K562 (cell line): ENCODE data around the gene RO60. TPM values are rescaled to one million over a fixed set of nuclear protein-coding genes. Genes with fewer than 3 reads are reported as not detected.

Source experiments
- BDP1 ChIP-seq: IDR thresholded peaks from 3 replicates; pipeline ENCODE4 v1.6.1; 2011; ENCODE audit not compliant: insufficient read length, insufficient read depth
- CHD4 ChIP-seq: fragments of 200-600 bp; sonication (generic); IDR thresholded peaks from 3 replicates; pipeline ENCODE4 v1.6.1; 2012; ENCODE audit warnings: low read depth, mild to moderate bottlenecking, mixed read lengths, low read length, inconsistent platforms; ENCODE audit not compliant: insufficient read depth, insufficient replicate concordance, poor library complexity, severe bottlenecking
- EP300 ChIP-seq: IDR thresholded peaks from 2 replicates; pipeline ENCODE4 v1.6.1; 2012; ENCODE audit warnings: low read length, improper control_type of control experiment
- ERF ChIP-seq: fragments of 450-650 bp; formaldehyde crosslinking; IDR thresholded peaks from 2 replicates; pipeline ENCODE4 v1.4.0; 2020; ENCODE audit warnings: mild to moderate bottlenecking, mixed read lengths
- FOXM1 ChIP-seq, 2 experiments: fragments of 450-650 bp in 1 of 2; sonication (generic) in 1 of 2; formaldehyde crosslinking in 1 of 2; IDR thresholded peaks; 2 replicates each; pipeline versions ENCODE4 v1.6.1 to v1.9.0; 2017 to 2022; ENCODE audit warnings: low read depth in 2 of 2, mild to moderate bottlenecking in 2 of 2, missing genetic modification reagents in 1 of 2, moderate library complexity in 1 of 2
- FOXP1 ChIP-seq: sonication (generic); formaldehyde crosslinking; IDR thresholded peaks from 2 replicates; pipeline ENCODE4 v1.8.0; 2022; ENCODE audit warnings: mild to moderate bottlenecking, missing genetic modification reagents
- GATA2 ChIP-seq: sonication (generic); formaldehyde crosslinking; IDR thresholded peaks from 2 replicates; pipeline ENCODE4 v1.4.0; 2020; ENCODE audit warnings: mild to moderate bottlenecking, missing genetic modification reagents
- HDAC1 ChIP-seq, 2 experiments: fragments of 450-650 bp; IDR thresholded peaks; 2 replicates each; pipeline ENCODE4 v1.6.1; 2016 to 2017; ENCODE audit warnings: inconsistent platforms in 1 of 2, mild to moderate bottlenecking in 1 of 2, moderate library complexity in 1 of 2
- KLF1 ChIP-seq: fragments of 450-650 bp; IDR thresholded peaks from 2 replicates; pipeline ENCODE4 v1.6.1; 2016; ENCODE audit warnings: missing genetic modification characterization, missing compliant biosample characterization
- NEUROD1 ChIP-seq: fragments of 150-350 bp; IDR thresholded peaks from 2 replicates; pipeline ENCODE4 v1.6.1; 2014; ENCODE audit warnings: borderline replicate concordance, low read length, low read depth; ENCODE audit not compliant: partially characterized antibody
- PPARD ChIP-seq: fragments of 250-450 bp; sonication (Bioruptor Pico); IDR thresholded peaks from 2 replicates; pipeline ENCODE4 v1.8.0; 2022; ENCODE audit warnings: inconsistent platforms, mild to moderate bottlenecking, moderate library complexity
- ZKSCAN8 ChIP-seq: fragments of 200-800 bp; sonication (Bioruptor generic); IDR thresholded peaks from 2 replicates; pipeline ENCODE4 v1.6.1; 2016; ENCODE audit warnings: missing genetic modification characterization, missing compliant biosample characterization
- ZNF197 ChIP-seq: fragments of 200-800 bp; sonication (Bioruptor generic); IDR thresholded peaks from 2 replicates; pipeline ENCODE4 v1.6.1; 2016; ENCODE audit warnings: low read depth, missing genetic modification characterization, missing compliant biosample characterization
- ZNF263 ChIP-seq: sonication (generic); formaldehyde crosslinking; IDR thresholded peaks from 2 replicates; pipeline ENCODE4 v1.8.0; 2022; ENCODE audit warnings: mild to moderate bottlenecking, missing genetic modification reagents, borderline replicate concordance
- polyA plus RNA-seq, 8 experiments: library from polyadenylated mRNA; depleted of rRNA in 4 of 8; stranded (reverse) in 5 of 8; unstranded in 3 of 8; fragments of >200 nt; fragmentation: Nextera tagmentation in 2 of 8; fragmentation: Illumina TruSeq in 1 of 8; extraction: Ambion mirVana in 2 of 8; extraction: Trizol in 1 of 8; gene quantifications; 2 replicates each; pipeline versions ENCODE4 v1.2.1 to v1.2.3, GENCODE V29; 2011 to 2014; ENCODE audit warnings: inconsistent platforms in 1 of 8, missing spikeins in 1 of 8
- total RNA-seq, 7 experiments: library from RNA; depleted of rRNA in 6 of 7; stranded (reverse); fragments of >200 nt in 6 of 7; fragmentation: Illumina TruSeq in 2 of 7; extraction: Trizol in 2 of 7; gene quantifications; 2 replicates each; pipeline versions ENCODE4 v1.2.1 to v1.2.3, GENCODE V29; 2011 to 2021; ENCODE audit warnings: low replicate concordance in 1 of 7
- TF ChIP-seq, protein P1 (sequence below): fragments of 450-650 bp; formaldehyde crosslinking; conservative IDR thresholded peaks from 2 replicates; pipeline ENCODE4 v1.4.0; 2022; ENCODE audit warnings: mild to moderate bottlenecking, missing genetic modification characterization
- TF ChIP-seq, protein P2 (sequence below): sonication (generic); formaldehyde crosslinking; IDR thresholded peaks from 2 replicates; pipeline ENCODE4 v1.8.1; 2022; ENCODE audit warnings: missing genetic modification reagents
- TF ChIP-seq, protein P3 (sequence below): sonication (generic); formaldehyde crosslinking; IDR thresholded peaks from 2 replicates; pipeline ENCODE4 v1.8.0; 2022; ENCODE audit warnings: mild to moderate bottlenecking, missing genetic modification reagents
- TF ChIP-seq, protein P4 (sequence below): sonication (generic); formaldehyde crosslinking; IDR thresholded peaks from 2 replicates; pipeline ENCODE4 v1.5.0; 2020; ENCODE audit warnings: missing genetic modification reagents
- TF ChIP-seq, protein P5 (sequence below): sonication (generic); formaldehyde crosslinking; IDR thresholded peaks from 2 replicates; pipeline ENCODE4 v1.8.1; 2023; ENCODE audit warnings: mild to moderate bottlenecking, missing genetic modification reagents

The RO60 gene
- total and polyA plus RNA-seq, 9 of the 15 experiments (the other 6 are each of a cell fraction or from before 2014, with no cell fraction given): 24.9 to 187 (median 101) TPM

DNA sequence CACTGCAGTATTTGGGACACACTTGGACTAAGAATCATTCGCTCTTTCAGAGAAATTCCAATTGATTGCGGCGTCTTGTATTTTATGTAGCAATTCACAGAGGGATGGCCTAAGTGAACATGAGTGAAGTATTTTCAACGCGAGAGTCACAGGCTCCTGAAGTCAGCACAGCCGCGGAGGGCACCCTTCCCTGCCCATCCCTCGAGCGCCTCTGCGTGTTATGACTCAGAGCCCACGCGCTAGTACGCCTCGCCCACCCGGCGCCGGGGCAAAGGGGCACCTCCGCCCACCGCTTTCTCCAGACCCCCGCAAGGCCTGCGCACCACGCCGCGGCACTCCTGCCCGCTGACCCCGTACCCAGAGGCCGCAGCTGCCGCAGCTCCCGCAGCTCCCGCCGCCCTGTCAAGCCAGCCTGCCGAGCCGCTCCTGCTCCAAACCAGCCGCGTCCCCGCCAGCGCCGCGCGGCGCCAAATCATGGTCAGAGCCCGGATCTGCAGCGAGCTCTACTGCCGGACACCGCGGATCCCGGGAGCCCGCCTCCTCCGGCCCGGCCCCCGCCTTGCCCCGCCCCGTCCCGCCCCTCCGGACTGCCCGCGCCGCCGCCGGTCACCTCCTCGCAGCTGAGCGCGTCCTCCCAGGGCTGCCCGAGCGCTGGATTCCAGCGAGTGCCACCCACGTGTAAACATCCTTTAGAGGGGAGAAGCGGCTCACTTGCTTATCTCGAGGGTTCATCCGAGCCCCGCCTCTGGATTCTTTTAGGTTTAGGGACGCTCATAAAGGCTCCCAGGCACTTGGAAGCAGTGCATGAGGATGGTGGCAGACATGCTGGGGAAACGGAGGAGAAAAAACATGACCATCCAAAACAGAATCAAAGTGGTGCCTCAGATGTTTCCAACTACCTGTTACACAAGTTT, 45.8 kb downstream of the RO60 start, which contains the start of gene GLRX2 (continued):
- peak; percentile 42; the same call in 1 of the 2 replicates for TF ChIP-seq EP300
- TF ChIP-seq ERF: 0 out of 2 replicates have a peak, but pooled peaks have one; percentile 63
- TF ChIP-seq, protein P1, sequence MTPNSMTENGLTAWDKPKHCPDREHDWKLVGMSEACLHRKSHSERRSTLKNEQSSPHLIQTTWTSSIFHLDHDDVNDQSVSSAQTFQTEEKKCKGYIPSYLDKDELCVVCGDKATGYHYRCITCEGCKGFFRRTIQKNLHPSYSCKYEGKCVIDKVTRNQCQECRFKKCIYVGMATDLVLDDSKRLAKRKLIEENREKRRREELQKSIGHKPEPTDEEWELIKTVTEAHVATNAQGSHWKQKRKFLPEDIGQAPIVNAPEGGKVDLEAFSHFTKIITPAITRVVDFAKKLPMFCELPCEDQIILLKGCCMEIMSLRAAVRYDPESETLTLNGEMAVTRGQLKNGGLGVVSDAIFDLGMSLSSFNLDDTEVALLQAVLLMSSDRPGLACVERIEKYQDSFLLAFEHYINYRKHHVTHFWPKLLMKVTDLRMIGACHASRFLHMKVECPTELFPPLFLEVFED (CRISPR knock-in tag): no peak
- TF ChIP-seq BDP1: no peak
- TF ChIP-seq ZNF263 (CRISPR knock-in tag): no peak
- no peak for TF ChIP-seq ZNF197 (CRISPR knock-in tag)
- TF ChIP-seq, protein P2, sequence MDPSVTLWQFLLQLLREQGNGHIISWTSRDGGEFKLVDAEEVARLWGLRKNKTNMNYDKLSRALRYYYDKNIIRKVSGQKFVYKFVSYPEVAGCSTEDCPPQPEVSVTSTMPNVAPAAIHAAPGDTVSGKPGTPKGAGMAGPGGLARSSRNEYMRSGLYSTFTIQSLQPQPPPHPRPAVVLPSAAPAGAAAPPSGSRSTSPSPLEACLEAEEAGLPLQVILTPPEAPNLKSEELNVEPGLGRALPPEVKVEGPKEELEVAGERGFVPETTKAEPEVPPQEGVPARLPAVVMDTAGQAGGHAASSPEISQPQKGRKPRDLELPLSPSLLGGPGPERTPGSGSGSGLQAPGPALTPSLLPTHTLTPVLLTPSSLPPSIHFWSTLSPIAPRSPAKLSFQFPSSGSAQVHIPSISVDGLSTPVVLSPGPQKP (CRISPR knock-in tag): no peak
- TF ChIP-seq NEUROD1: peak; percentile 45
- TF ChIP-seq, protein P3, sequence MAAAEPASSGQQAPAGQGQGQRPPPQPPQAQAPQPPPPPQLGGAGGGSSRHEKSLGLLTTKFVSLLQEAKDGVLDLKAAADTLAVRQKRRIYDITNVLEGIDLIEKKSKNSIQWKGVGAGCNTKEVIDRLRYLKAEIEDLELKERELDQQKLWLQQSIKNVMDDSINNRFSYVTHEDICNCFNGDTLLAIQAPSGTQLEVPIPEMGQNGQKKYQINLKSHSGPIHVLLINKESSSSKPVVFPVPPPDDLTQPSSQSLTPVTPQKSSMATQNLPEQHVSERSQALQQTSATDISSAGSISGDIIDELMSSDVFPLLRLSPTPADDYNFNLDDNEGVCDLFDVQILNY: no peak
- peak; percentile 50; the same call in 1 of the 2 replicates for TF ChIP-seq GATA2 (CRISPR knock-in tag)
- TF ChIP-seq CHD4: no peak
- no peak for TF ChIP-seq FOXM1 (IDR thresholded peaks at IDR 0.05; ENCODE audit: low read depth)
- peak; percentile 67; the same call in 1 of the 2 replicates for TF ChIP-seq FOXM1 (CRISPR knock-in tag; IDR thresholded peaks at IDR 0.05; ENCODE audit: low read depth)
- TF ChIP-seq ZKSCAN8 (CRISPR knock-in tag): no peak
- TF ChIP-seq KLF1 (tag): no peak
- TF ChIP-seq PPARD (CRISPR knock-in tag): no peak
- TF ChIP-seq HDAC1 (IDR thresholded peaks at IDR 0.05): peak in 1 of 2 experiments; percentile 45; a peak in 2 of 4 replicates
- TF ChIP-seq, protein P4, sequence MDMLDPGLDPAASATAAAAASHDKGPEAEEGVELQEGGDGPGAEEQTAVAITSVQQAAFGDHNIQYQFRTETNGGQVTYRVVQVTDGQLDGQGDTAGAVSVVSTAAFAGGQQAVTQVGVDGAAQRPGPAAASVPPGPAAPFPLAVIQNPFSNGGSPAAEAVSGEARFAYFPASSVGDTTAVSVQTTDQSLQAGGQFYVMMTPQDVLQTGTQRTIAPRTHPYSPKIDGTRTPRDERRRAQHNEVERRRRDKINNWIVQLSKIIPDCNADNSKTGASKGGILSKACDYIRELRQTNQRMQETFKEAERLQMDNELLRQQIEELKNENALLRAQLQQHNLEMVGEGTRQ (CRISPR knock-in tag): no peak
- 0 out of 2 replicates have a peak, but pooled peaks have one; percentile 60 for TF ChIP-seq FOXP1
- TF ChIP-seq, protein P5, sequence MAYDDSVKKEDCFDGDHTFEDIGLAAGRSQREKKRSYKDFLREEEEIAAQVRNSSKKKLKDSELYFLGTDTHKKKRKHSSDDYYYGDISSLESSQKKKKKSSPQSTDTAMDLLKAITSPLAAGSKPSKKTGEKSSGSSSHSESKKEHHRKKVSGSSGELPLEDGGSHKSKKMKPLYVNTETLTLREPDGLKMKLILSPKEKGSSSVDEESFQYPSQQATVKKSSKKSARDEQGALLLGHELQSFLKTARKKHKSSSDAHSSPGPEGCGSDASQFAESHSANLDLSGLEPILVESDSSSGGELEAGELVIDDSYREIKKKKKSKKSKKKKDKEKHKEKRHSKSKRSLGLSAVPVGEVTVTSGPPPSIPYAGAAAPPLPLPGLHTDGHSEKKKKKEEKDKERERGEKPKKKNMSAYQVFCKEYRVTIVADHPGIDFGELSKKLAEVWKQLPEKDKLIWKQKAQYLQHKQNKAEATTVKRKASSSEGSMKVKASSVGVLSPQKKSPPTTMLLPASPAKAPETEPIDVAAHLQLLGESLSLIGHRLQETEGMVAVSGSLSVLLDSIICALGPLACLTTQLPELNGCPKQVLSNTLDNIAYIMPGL: peak; percentile 69; the same call in 1 of the 2 replicates
